RWPE2 (cell line): ENCODE results near the gene ZC3H13.

Experiments used
- ATAC-seq: fragments of 200-7000 bp; cut with Tn5 transposase; 3 replicates; pipeline ENCODE4 v1.9.1; 2021; ENCODE audit warnings: low read depth
- DNase-seq: peaks from one replicate; pipeline ENCODE4 v3.0.0-alpha.2; 2020; ENCODE audit warnings: low spot score
- H3K27ac ChIP-seq: fragments of 450-650 bp; 2 replicates; pipeline ENCODE4 v1.5.1; 2017; ENCODE audit warnings: mild to moderate bottlenecking; ENCODE audit not compliant: poor library complexity, severe bottlenecking
- H3K27me3 ChIP-seq: fragments of 250-450 bp; sonication (Bioruptor Pico); 2 replicates; pipeline ENCODE4 v1.5.1; 2021; ENCODE audit warnings: mild to moderate bottlenecking, moderate library complexity; ENCODE audit not compliant: insufficient read depth, poor library complexity, severe bottlenecking
- H3K36me3 ChIP-seq: fragments of 250-450 bp; sonication (Bioruptor Pico); 2 replicates; pipeline ENCODE4 v1.5.1; 2020; ENCODE audit warnings: low read depth, mild to moderate bottlenecking, moderate library complexity
- H3K4me1 ChIP-seq: fragments of 250-450 bp; sonication (Bioruptor Pico); 2 replicates; pipeline ENCODE4 v1.5.1; 2021; ENCODE audit warnings: mild to moderate bottlenecking, moderate library complexity; ENCODE audit not compliant: insufficient read depth, poor library complexity, severe bottlenecking
- H3K4me3 ChIP-seq: fragments of 250-450 bp; sonication (Bioruptor Pico); 2 replicates; pipeline ENCODE4 v1.5.1; 2021; ENCODE audit warnings: mild to moderate bottlenecking, moderate library complexity; ENCODE audit not compliant: severe bottlenecking
- H3K9me3 ChIP-seq: fragments of 250-450 bp; sonication (Bioruptor Pico); 2 replicates; pipeline ENCODE4 v1.5.1; 2021; ENCODE audit warnings: mild to moderate bottlenecking, moderate library complexity; ENCODE audit not compliant: severe bottlenecking
- CTCF ChIP-seq: fragments of 450-650 bp; IDR thresholded peaks from one replicate; pipeline ENCODE4 v1.5.1; 2017; ENCODE audit warnings: mild to moderate bottlenecking, moderate library complexity; ENCODE audit not compliant: poor library complexity, severe bottlenecking

Gene ZC3H13

GRCh38 chr13:46053162-46054012 is 841 bp upstream of the ZC3H13 start:
- Histone ChIP-seq H3K36me3 (no peaks in the 10 kb centered on the region), H3K27me3 (no peaks in the 10 kb centered on the region), H3K27ac (peak overlapping the region; percentile 56), H3K4me3 (peak overlapping the region; percentile 67), H3K4me1 (peaks cover 14% of the 10 kb centered on the region), H3K9me3 (no peaks in the 10 kb centered on the region)
- no peak for TF ChIP-seq CTCF
- ATAC-seq (no peak), DNase-seq (no peak)

- H3K4me3 ChIP-seq: peak overlapping the region; percentile 67
- no peaks in the 10 kb centered on the region for H3K9me3 ChIP-seq
- no peaks in the 10 kb centered on the region for H3K27me3 ChIP-seq
- DNase-seq (no peak), ATAC-seq (no peak; the same call in 2 of the 3 replicates)
- TF ChIP-seq CTCF: no peak
- H3K36me3 ChIP-seq: no peaks in the 10 kb centered on the region
- peak overlapping the region; percentile 56 for H3K27ac ChIP-seq
- peaks cover 14% of the 10 kb centered on the region for H3K4me1 ChIP-seq
Observed at GRCh38 chr13:46051968-46052318, 603 bp downstream of the ZC3H13 start.

DNA sequence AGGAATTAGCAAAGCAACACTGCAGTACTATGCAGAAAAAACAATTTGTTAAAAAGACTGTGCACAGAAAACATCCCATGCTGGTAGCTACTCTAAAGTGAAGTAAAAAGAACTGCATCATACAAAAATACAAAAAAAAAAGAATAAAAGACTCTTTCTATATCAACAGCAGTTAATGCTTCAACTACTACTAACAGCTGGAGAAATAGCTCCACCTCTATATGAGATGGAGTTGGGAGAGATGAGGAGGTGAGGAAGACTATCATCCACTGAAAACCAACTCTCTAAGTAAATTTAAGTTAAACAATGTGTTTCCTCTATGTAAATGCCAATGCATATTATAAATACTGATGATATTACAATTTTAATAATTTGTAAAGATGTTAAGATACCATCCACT is 1.8 kb downstream of the ZC3H13 start:
- H3K27me3 ChIP-seq: no peaks in the 10 kb centered on the region
- peaks cover 14% of the 10 kb centered on the region for H3K4me1 ChIP-seq
- ATAC-seq: no peak
- no peak overlapping the region for H3K4me3 ChIP-seq
- TF ChIP-seq CTCF: no peak
- no peaks in the 10 kb centered on the region; the same call in 1 of the 2 replicates for H3K36me3 ChIP-seq
- H3K9me3 ChIP-seq: no peaks in the 10 kb centered on the region
- DNase-seq: no peak
- H3K27ac ChIP-seq: no peak overlapping the region

- no peak for TF ChIP-seq CTCF
- no peak overlapping the region for H3K27ac ChIP-seq
- H3K36me3 ChIP-seq: peaks cover 43% of the 10 kb centered on the region
- no peak for DNase-seq
- H3K4me1 ChIP-seq: peaks cover 5% of the 10 kb centered on the region
- H3K9me3 ChIP-seq: no peaks in the 10 kb centered on the region
- ATAC-seq: no peak
- no peaks in the 10 kb centered on the region for H3K27me3 ChIP-seq
- H3K4me3 ChIP-seq: no peak overlapping the region
Observed at GRCh38 chr13:46045424-46045823, 7.1 kb downstream of the ZC3H13 start.

DNA sequence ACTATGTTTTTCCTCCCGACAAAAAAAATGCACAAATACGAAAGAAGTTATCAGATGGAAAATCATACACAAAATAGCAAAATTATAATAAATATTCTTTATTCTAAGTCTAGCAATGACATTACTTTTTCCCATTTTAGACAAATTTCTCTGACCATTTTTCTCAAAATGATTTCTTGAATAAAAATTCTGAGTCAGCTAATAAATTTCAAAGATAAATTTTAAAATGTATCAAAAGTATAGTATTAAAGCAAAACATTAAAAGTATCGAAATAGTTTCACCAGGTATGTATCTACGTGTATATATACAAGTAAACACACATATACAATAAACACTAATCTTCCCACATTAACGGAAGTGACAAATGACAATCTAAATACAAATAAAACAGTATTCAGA is 8.9 kb downstream of the ZC3H13 start:
- TF ChIP-seq CTCF: no peak
- Histone ChIP-seq H3K36me3 (peaks cover 60% of the 10 kb centered on the region), H3K4me3 (no peak overlapping the region), H3K4me1 (no peaks in the 10 kb centered on the region), H3K9me3 (no peaks in the 10 kb centered on the region), H3K27ac (no peak overlapping the region), H3K27me3 (no peaks in the 10 kb centered on the region)
- no peak for ATAC-seq
- no peak for DNase-seq
